IPS-NIHi7 (cell line): ENCODE results near the gene PRR30.

Experiments used
- DNase-seq: peaks from one replicate; pipeline ENCODE4 v3.0.0; 2012; ENCODE audit warnings: mixed read lengths; ENCODE audit errors: extremely low spot score

Gene PRR30

GRCh38 chr2:27097341-27097740 is 41.9 kb downstream of the PRR30 start:
- DNase-seq = no peak

- no peak for DNase-seq
Observed at GRCh38 chr2:27096748-27097297, 42.4 kb downstream of the PRR30 start.

DNA sequence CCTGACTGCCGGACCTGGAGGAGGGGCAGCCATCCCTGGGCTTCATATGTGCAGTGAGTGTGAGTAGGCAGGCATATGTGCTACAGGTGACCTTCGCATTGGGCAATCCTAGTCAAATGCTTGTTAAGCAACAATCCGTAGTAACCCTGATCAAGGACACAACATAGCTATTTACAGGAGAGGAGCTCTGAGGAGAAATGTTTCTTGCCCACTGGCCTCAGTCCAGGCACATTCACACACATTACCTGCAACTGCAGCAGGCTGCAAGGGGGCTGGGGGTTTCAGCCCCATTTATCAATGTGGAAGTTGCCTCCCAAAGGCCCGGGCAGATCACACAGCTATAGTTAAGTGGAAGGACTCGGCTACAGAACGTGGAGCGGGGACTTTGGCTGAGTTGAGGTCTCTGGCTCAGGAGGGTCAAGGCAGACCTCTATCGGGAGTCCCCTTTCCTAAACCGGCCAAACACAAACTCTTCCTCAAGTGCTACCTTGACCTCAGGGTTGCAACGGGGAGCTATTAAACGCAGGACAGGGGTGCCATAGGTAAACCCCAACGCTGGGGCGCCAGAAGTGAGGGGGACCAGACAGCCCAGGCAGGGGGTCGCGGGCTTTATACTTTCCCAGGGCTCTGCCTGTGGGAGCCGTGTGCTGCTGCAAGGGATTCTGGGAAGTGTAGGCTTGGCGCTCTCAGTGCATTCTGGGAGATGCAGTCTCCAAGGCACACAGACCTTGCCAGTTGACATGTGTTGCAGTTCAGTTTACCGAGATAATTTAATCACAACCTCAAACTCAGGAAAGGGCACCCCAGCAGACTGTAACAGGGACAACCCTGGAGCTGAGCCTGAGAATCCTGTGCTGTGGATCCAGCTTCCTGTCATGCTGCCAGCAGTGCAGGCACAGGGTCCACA is 43.2 kb downstream of the PRR30 start:
- peak; percentile 89 for DNase-seq

- no peak for DNase-seq
Observed at GRCh38 chr2:27095427-27095744, 43.8 kb downstream of the PRR30 start.

GRCh38 chr2:27094353-27094984 is 44.7 kb downstream of the PRR30 start:
- no peak for DNase-seq

DNA sequence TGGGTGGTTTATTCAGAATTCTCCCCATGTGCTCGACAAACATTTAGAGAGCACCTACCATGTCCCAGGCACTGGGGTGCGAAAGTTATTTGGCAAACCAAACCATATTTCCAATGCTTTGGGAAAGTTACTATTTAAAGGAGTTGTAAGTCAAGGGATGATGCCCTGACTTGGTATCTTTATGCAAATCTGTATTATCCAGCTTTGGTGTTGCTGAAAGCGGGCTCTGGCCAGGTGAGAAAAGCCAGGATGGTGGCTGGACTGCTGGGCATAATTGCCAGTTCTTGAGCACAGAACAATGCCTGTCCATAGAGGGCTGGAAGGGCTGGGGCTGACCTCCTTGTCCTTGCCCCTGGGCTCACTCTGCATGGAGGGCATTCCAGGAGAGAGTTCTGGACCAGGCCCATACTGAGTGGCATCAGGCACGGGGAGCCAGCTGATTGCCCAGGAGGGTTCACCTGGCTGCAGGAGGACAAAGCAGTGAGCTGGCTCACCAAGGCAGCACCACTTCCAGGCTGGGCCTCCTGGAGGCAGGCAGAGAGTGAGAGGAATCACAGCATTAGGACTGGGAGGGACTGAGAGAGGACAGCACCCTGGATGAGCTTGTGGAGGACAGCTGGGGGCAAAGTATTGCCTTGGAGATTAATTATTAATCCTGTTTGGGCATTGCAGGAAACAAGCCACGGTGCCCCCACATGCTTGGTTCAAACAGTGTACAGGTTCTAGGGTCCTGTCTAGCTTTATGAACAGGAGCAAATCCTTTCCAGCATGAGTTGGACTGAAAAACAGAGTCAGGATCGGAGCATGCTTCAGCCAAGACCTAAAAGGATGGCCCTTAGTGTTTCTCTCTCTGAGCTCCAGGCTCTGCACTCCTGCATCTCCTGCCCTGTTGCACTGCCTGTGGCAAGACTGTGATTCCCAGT is 45.5 kb downstream of the PRR30 start:
- no peak for DNase-seq

- no peak for DNase-seq
Observed at GRCh38 chr2:27092696-27093429, 46.3 kb downstream of the PRR30 start.

- no peak for DNase-seq
Observed at GRCh38 chr2:27091746-27092695, 47.2 kb downstream of the PRR30 start.

- no peak for DNase-seq
Observed at GRCh38 chr2:27089111-27089954, 49.9 kb downstream of the PRR30 start.

DNA sequence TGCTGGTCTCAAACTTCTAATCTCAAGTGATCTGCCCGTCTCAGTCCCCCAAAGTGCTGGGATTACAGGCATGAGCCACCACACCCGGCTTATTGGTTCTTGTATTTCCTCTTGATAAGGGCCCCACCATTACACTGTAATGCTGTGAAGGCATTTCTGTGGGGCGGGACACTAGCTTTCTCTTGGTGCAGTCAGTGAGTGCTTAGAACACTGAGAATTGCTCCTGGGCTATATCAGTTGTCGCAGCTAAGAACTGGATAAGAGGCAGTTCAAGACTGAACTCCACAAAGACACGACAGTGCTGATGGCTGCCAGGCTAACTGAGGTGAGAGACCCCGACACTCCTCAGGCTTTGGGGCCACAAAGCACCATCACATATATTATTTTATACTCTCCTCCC is 50.6 kb downstream of the PRR30 start:
- DNase-seq = no peak

DNA sequence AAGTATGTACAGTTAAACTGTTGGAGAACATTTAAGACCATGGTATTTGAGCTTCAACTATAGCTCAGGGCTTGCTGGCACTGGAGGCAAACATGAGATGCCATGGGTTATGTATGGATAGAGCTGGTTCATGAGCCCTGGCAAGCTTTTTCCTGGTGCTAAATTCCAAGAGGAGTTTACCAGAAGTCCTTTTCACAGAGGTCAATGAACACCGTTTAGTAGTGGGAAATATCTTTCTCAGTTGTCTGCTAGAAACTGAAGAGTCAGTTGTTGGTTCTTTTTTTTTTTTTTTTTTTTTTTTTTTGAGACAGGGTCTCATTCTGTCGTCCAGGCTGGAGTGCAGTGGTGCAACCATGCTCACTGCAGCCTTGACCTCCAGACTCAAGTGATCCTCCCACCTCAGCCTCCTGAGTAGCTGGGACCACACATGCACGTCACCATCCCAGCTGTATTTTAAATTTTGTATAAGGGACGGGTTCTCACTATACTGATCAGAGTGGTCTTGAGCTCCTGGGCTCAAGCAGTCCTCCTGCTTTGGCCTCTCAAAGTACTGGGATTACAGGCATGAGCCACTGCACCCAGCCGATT is 51.3 kb downstream of the PRR30 start:
- no peak for DNase-seq
